Endothelial cell of umbilical vein (primary cell): Measurements from ENCODE around the gene SOX5. TPM values are rescaled to one million over a fixed set of nuclear protein-coding genes. Genes with fewer than 3 reads are reported as not detected.

Source experiments
- BruUV-seq: library from RNA; stranded (reverse); fragments of 400-500 nt; replicated peaks from 2 replicates; lab custom pipeline; 2021; lab: Mats Ljungman, UMichigan
- CTCF ChIA-PET: fragments of 300-600, 350-600 bp; sonication (Branson Sonifier 250); formaldehyde crosslinking; loops from one replicate; lab custom pipeline; 2021; ENCODE audit warnings: antibody characterized with exemption, inconsistent platforms; lab: Charles Lee
- POLR2A ChIA-PET: fragments of 300-600, 350-600 bp; sonication (Branson Sonifier 250); formaldehyde crosslinking; loops from one replicate; lab custom pipeline; 2021; ENCODE audit warnings: antibody characterized with exemption, inconsistent platforms; lab: Charles Lee
- DNase-seq: peaks from one replicate; pipeline ENCODE4 v3.0.0-alpha.2; 2011; ENCODE audit warnings: low read depth, low spot score
- FAIRE-seq: peaks from 2 replicates; lab custom pipeline; 2011; peaks lifted over from hg19 to GRCh38; lab: Jason Lieb, UNC
- H2AFZ ChIP-seq: 2 replicates; pipeline ENCODE4 v1.6.0; 2012; ENCODE audit warnings: low read depth, low read length, control low read depth, inconsistent platforms
- H3K27ac ChIP-seq: 2 replicates; pipeline ENCODE4 v1.5.1; 2011; ENCODE audit warnings: low read depth, mild to moderate bottlenecking, control low read depth, low read length, moderate library complexity; ENCODE audit not compliant: insufficient read depth
- H3K27me3 ChIP-seq, 2 experiments: 2 replicates each; pipeline versions ENCODE4 v1.6.0 to v1.6.1; 2011; ENCODE audit warnings: low read length in 2 of 2, mixed read lengths in 1 of 2; ENCODE audit not compliant: control insufficient read depth in 2 of 2, insufficient read depth in 2 of 2
- H3K36me3 ChIP-seq, 2 experiments: 2 replicates in 1 of 2; 3 replicates in 1 of 2; pipeline ENCODE4 v1.5.1; 2011; ENCODE audit warnings: low read length in 2 of 2, mild to moderate bottlenecking in 1 of 2, moderate library complexity in 1 of 2; ENCODE audit not compliant: control insufficient read depth in 2 of 2, insufficient read depth in 2 of 2; ENCODE audit errors: extremely low read depth in 1 of 2
- H3K4me1 ChIP-seq: 3 replicates; pipeline ENCODE4 v1.5.1; 2011; ENCODE audit warnings: mild to moderate bottlenecking, low read length; ENCODE audit not compliant: control insufficient read depth, insufficient read depth; ENCODE audit errors: extremely low read depth
- H3K4me2 ChIP-seq: 2 replicates; pipeline ENCODE4 v1.6.1; 2011; ENCODE audit warnings: low read length, control low read depth, mixed read lengths; ENCODE audit not compliant: insufficient read depth
- H3K4me3 ChIP-seq, 3 experiments: fragments of 200-600 bp in 1 of 3; sonication (generic), shearing (Covaris generic) in 1 of 3; replicated peaks in 1 of 3; 2 replicates each; pipeline ENCODE4 v1.5.1; 2011 to 2016; ENCODE audit warnings: control low read depth in 3 of 3, low read length in 3 of 3, mild to moderate bottlenecking in 2 of 3, inconsistent platforms in 1 of 3, low read depth in 1 of 3, moderate library complexity in 1 of 3; ENCODE audit not compliant: insufficient read depth in 1 of 3
- H3K79me2 ChIP-seq: 2 replicates; pipeline ENCODE4 v1.6.0; 2012; ENCODE audit warnings: low read length, inconsistent platforms; ENCODE audit not compliant: control insufficient read depth, insufficient read depth
- H3K9ac ChIP-seq: replicated peaks from 2 replicates; pipeline ENCODE3; 2011; ENCODE audit warnings: low read length, control low read depth; ENCODE audit not compliant: insufficient read depth; ENCODE audit errors: extremely low read depth
- H3K9me1 ChIP-seq: replicated peaks from 3 replicates; pipeline ENCODE4 v1.6.0; 2011; ENCODE audit warnings: mild to moderate bottlenecking, low read length; ENCODE audit not compliant: control insufficient read depth, insufficient read depth; ENCODE audit errors: extremely low read depth
- H3K9me3 ChIP-seq: replicated peaks from 2 replicates; pipeline ENCODE4 v1.5.1; 2012; ENCODE audit warnings: low read length, inconsistent platforms; ENCODE audit not compliant: control insufficient read depth, insufficient read depth
- H4K20me1 ChIP-seq: replicated peaks from 2 replicates; pipeline ENCODE3; 2011; ENCODE audit warnings: mild to moderate bottlenecking, low read length; ENCODE audit not compliant: control insufficient read depth, insufficient read depth; ENCODE audit errors: extremely low read depth
- EZH2 ChIP-seq: IDR thresholded peaks from 2 replicates; pipeline ENCODE4 v1.6.1; 2012; ENCODE audit warnings: borderline replicate concordance, low read depth, mild to moderate bottlenecking, moderate library complexity, low read length, inconsistent platforms; ENCODE audit not compliant: severe bottlenecking
- FOS ChIP-seq: IDR thresholded peaks from 2 replicates; pipeline ENCODE4 v1.6.1; 2011; ENCODE audit warnings: mild to moderate bottlenecking, low read length, moderate library complexity, borderline replicate concordance; ENCODE audit not compliant: insufficient read depth
- GATA2 ChIP-seq: IDR thresholded peaks from 2 replicates; pipeline ENCODE4 v1.7.0; 2011; ENCODE audit warnings: low read depth, mild to moderate bottlenecking, moderate library complexity, mixed read lengths, low read length; ENCODE audit not compliant: insufficient read length, insufficient read depth
- JUN ChIP-seq: IDR thresholded peaks from 2 replicates; pipeline ENCODE4 v1.6.1; 2011; ENCODE audit warnings: borderline replicate concordance, low read depth; ENCODE audit not compliant: insufficient read length, insufficient read depth
- MYC ChIP-seq: IDR thresholded peaks from one replicate; pipeline ENCODE4 v1.6.1; 2011; ENCODE audit warnings: mild to moderate bottlenecking, low read depth, low read length
- POLR2A ChIP-seq: IDR thresholded peaks from 2 replicates; pipeline ENCODE4 v1.6.1; 2012; ENCODE audit warnings: low read depth, mild to moderate bottlenecking, control low read depth, low read length
- POLR2AphosphoS5 ChIP-seq: IDR thresholded peaks from 2 replicates; pipeline ENCODE4 v1.6.1; 2012; ENCODE audit warnings: low read depth, mild to moderate bottlenecking, control low read depth, low read length, moderate library complexity; ENCODE audit not compliant: insufficient read depth
- dilution Hi-C: fragments of 300-500 bp; cut with MboI; formaldehyde crosslinking; loops from one replicate; pipeline ENCODE4 v1.15.0; 2019; ENCODE audit warnings: low sequenced_read_pairs; ENCODE audit not compliant: extremely low pct_ligation_motif_present
- intact Hi-C: fragments of 100-400 bp; cut with micrococcal nuclease; formaldehyde crosslinking; loops from one replicate; pipeline ENCODE4 v1.10.0; 2022
- polyA plus RNA-seq, 4 experiments: library from polyadenylated mRNA; depleted of rRNA in 3 of 4; stranded (reverse) in 3 of 4; unstranded in 1 of 4; fragments of >200 nt; gene quantifications; 2 replicates each; pipeline versions ENCODE4 v1.2.1 to v1.2.3, GENCODE V29; 2011 to 2012; ENCODE audit warnings: missing spikeins in 1 of 4
- total RNA-seq: library from RNA; stranded (reverse); gene quantifications from 2 replicates; pipeline ENCODE4 v1.2.3, GENCODE V29; 2021
- TF ChIP-seq, protein P1 (sequence below): IDR thresholded peaks from 2 replicates; pipeline ENCODE4 v1.6.1; 2011; ENCODE audit not compliant: insufficient read depth, insufficient read length
- TF ChIP-seq, protein P2 (sequence below), 2 donors: IDR thresholded peaks; 1 replicate in 1 of 2; 2 replicates in 1 of 2; pipeline ENCODE4 v1.5.1; 2011; ENCODE audit warnings: low read length in 2 of 2, mild to moderate bottlenecking in 2 of 2, moderate library complexity in 2 of 2, control low read depth in 1 of 2, inconsistent platforms in 1 of 2, low read depth in 1 of 2; ENCODE audit not compliant: insufficient read depth in 1 of 2; ENCODE audit errors: extremely low read depth in 1 of 2

Gene SOX5
- total and polyA plus RNA-seq, 2 donors (not counting 3 experiments of a cell fraction or from before 2014, with no cell fraction given), result 0.63 to 3.5 TPM

DNA sequence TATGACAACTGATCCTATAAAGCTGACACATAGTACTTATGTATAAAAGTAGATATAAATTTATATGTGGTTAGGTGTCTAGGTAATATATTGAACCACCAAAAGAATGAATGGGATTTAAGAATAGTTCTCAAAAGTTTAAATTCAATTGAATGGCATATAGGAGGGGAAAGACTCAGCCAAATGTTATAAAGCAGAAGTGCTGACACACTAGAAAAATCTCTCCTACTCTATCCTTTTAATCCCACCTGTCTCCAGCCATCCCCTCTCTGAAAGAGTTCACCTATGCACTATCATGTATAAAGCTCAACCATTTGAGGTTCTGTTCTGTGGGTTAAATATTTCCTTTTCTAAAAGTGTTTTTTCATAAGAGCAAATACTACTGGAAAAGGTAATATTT, 400.7 kb downstream of the SOX5 start:
- DNase-seq (no peak), FAIRE-seq (no peak)
- ChIA-PET CTCF (no interaction called here), POLR2A (no interaction called here)
- no peaks in the 10 kb centered on the region for H3K9me3 ChIP-seq
- intact Hi-C loops (no loop called here), dilution Hi-C loops (no loop called here)
- H3K4me3 ChIP-seq, result no peak overlapping the region
- no peak overlapping the region for H3K4me2 ChIP-seq
- H3K79me2 ChIP-seq, result no peaks in the 10 kb centered on the region
- BruUV-seq, result no TSS peak
- no peaks in the 10 kb centered on the region for H4K20me1 ChIP-seq
- no peaks in the 10 kb centered on the region for H3K4me1 ChIP-seq
- H3K9ac ChIP-seq, result no peak overlapping the region
- H3K27ac ChIP-seq, result no peak overlapping the region
- no peak for TF ChIP-seq JUN
- TF ChIP-seq EZH2, result no peak
- TF ChIP-seq POLR2AphosphoS5, result no peak
- no peak for TF ChIP-seq MYC
- TF ChIP-seq FOS, result no peak
- no peak for TF ChIP-seq GATA2
- TF ChIP-seq, protein P1, sequence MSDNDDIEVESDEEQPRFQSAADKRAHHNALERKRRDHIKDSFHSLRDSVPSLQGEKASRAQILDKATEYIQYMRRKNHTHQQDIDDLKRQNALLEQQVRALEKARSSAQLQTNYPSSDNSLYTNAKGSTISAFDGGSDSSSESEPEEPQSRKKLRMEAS, result no peak
- TF ChIP-seq, protein P2, sequence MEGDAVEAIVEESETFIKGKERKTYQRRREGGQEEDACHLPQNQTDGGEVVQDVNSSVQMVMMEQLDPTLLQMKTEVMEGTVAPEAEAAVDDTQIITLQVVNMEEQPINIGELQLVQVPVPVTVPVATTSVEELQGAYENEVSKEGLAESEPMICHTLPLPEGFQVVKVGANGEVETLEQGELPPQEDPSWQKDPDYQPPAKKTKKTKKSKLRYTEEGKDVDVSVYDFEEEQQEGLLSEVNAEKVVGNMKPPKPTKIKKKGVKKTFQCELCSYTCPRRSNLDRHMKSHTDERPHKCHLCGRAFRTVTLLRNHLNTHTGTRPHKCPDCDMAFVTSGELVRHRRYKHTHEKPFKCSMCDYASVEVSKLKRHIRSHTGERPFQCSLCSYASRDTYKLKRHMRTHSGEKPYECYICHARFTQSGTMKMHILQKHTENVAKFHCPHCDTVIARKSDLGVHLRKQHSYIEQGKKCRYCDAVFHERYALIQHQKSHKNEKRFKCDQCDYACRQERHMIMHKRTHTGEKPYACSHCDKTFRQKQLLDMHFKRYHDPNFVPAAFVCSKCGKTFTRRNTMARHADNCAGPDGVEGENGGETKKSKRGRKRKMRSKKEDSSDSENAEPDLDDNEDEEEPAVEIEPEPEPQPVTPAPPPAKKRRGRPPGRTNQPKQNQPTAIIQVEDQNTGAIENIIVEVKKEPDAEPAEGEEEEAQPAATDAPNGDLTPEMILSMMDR (IDR thresholded peaks at IDR 0.05; ENCODE audit: extremely low read depth in 1 of 2, insufficient read depth in 1 of 2, low read depth in 1 of 2, low read length in 2 of 2), result no peak
- TF ChIP-seq POLR2A, result no peak
- H3K36me3 ChIP-seq, result no peaks in the 10 kb centered on the region
- H2AFZ ChIP-seq, result no peak overlapping the region
- H3K27me3 ChIP-seq, result no peaks in the 10 kb centered on the region
- no peaks in the 10 kb centered on the region for H3K9me1 ChIP-seq
